Prostate gland (tissue), 2 donors: ENCODE measurements around the gene PODXL.

Experiments used
- CTCF ChIP-seq, 4 experiments: fragments of 200-600 bp in 2 of 4; fragments of 450-650 bp in 2 of 4; sonication (generic) in 2 of 4; IDR thresholded peaks; 1 replicate in 3 of 4; 2 replicates in 1 of 4; pipeline ENCODE4 v1.5.1; 2016 to 2019; ENCODE audit warnings: antibody characterized with exemption in 4 of 4, mild to moderate bottlenecking in 2 of 4, moderate library complexity in 2 of 4
- POLR2AphosphoS5 ChIP-seq: sonication (generic); formaldehyde crosslinking; IDR thresholded peaks from one replicate; pipeline ENCODE4 v1.6.1; 2017; ENCODE audit warnings: antibody characterized with exemption

- TF ChIP-seq CTCF (IDR thresholded peaks at IDR 0.05) (no peak), POLR2AphosphoS5 (no peak)
Measured at GRCh38 chr7:131538813-131539179, 17.6 kb downstream of the PODXL start.
